Central memory CD4-positive, alpha-beta T cell (primary cell): ENCODE results near the gene MED17.

Source experiments
- DNase-seq: peaks from one replicate; pipeline ENCODE4 v3.0.0; 2022

The MED17 gene

DNA sequence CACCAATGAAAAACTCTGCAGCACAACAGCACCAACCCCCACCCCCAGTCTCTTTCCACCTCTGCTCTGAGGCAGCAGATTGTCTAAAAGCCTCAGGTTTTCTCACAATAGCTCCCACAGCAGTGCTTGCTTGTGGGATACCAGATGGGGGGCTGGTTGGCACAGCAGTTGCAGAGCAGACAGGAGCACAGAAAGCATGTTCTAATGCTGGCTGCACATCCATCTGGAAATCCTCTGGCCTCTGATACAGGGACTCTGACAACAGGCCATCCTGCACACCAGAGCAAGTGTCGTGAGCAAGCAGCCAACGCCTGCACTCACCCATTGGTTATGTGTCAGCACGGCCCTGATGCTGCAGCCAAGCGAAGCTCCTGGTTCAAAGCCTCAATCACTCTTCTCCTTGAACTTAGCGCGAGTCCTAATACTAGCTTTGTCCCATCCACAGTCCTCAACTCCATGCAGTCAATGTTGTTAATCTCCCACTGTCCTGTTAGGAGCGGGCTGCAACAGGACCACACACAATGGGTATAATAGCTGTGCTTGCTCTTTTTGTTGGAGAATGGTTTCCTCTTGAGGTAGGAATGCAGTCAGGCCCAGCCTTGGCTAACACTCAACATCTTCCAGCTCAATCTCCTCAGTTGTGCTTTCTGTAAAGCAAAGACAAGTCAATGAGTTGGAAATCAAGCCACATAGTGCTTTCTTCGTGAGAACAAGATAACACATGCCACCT lies 36.0 kb downstream of the MED17 start:
- no peak for DNase-seq

DNA sequence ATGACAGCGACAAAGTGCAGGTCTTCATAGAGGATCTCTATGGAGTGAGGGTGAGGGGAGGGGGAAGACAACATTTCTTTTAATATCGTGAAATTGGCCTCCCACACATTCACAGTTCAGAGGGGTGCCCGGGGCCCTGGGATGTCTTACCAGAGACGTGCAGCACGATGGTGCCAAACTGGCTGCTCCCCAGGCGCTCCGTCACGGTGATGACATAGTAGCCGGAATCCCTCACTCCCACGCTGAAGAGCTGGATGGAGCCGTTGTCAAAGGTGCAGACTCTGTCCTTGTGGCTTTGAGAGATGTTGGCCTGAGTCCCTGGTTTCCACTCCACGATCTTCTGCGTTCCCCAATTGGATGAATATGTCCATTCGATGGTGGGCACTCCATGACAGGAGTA lies 36.8 kb downstream of the MED17 start:
- DNase-seq: no peak

DNA sequence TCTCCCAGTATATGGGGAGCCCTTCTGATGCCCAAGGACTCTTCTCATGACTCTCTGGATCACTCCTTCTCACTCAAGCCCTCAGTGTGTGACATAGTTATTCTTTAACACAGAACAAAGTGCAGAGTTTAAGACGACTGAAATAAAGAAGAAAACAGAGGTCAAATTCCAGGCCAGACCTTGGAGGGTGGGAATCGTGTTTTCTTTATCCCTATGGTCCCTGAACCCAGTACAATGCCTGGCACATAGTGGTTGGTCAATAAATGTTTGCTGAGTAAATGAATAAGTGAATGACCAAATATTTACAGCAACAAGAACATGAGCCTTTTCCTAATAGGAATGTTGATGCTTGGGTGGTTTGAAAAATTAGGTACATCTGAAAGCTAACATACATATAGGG lies 37.5 kb downstream of the MED17 start:
- DNase-seq: no peak

DNA sequence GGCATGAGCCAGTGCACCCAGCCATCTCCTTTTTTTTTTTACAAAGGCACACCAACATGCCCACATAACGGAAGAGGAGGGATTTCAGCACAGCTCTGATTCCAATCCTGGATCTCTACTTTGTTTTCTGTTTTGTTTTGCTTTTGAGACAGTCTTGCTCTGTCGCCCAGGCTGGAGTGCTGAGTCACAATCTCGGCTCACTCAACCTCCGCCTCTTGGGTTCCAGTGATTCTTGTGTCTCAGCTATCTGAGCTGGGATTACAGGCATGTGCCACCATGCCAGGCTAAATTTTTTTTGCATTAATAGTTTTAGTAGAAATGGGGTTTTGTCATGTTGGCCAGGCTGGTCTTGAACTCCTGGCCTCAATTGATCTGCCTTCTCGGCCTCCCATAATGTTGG lies 38.3 kb downstream of the MED17 start:
- no peak for DNase-seq

DNA sequence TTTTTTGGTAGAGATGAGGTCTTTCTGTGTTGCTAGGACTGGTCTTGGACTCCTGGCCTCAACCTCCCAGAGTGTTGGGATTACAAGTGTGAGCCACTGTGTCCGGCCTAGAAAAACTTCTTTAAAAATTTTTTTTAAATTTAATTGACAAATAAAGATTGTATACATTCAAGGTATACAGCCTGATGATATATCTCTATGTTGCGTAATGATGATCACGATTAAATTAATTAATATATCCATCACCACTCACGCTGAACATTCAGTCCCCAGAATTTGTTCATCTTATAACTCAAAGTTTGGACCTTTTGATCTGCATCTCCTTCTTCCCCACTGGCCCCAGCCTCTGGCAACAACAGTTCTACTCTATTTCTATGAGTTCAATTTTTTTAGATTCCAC lies 39.1 kb downstream of the MED17 start:
- no peak for DNase-seq

DNA sequence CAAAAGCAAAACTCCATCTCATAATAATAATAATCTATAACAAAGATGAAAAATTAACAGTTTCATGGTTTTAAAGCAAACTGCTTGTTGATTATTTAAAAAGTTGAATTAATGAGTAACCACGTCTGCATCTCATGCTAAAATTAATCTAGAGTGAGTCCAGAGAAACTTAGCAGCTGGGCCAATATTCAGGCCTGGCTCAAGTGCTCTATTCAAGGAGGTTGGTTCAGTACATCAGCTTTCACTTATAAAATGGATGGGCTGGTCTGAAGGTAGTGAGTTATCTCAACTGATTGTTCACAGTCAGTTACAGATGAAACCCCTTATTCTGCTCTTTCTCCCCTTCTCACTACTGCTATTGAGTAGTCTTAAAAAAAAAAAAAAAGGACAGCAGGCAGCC lies 43.3 kb downstream of the MED17 start:
- no peak for DNase-seq

- no peak for DNase-seq
Measured at GRCh38 chr11:93829598-93829997, 45.5 kb downstream of the MED17 start.

DNA sequence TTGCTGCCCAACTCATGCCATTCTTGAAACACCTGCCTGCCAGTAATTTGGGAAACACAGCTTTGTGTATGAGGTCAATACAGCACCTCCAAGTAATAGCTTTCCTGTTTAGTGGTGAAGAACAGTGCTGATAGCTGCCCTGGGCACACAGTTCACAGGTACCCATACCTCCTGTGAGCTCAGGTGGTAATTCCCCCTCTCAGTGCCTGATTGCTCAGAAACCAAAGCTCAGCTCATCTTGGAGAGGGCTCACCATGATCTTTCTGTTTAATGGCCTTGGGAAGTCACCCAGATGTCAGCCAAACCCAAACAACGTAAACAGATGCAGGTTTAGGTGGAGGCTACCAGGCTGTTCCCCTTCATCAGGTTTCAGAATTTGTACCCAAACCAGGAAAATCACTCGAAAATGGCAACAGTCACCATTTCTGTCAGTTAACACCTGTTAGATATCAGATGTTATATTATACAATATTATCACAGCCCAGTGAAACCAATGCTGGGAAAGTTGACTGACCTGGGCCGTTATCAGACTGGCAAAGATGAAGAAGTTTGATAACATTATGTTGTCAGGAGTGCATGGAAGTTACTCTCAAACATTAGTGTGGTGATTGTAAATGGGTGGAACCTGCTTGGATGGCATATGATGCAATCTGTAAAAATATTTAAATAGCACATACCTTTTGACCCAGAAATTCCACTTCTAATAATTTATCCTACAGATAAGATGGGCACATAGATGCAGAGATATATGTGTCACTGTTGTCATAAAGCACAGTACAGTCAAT lies 47.5 kb downstream of the MED17 start:
- no peak for DNase-seq

GRCh38 chr11:93832780-93833179 lies 48.7 kb downstream of the MED17 start:
- no peak for DNase-seq

DNA sequence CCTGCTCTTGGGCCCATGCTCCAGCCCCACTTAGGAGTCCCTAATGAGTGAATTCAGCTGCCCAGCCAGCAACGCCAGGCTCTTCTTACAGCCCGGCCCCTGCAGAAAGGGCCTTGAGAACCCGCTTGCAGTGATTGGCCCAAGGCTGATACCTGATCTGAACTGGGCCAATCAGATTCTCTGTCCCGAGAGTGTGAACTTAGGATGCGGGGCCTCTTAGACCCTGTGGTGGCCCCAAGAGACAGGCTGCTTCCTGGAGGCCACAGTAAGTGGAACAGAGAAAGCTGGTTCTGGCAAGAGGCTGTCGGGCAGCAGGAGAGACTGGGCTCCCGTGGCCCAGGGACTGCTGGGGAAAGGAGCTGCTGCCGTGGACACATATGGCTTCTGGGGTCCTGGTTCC lies 54.9 kb downstream of the MED17 start:
- no peak for DNase-seq

DNA sequence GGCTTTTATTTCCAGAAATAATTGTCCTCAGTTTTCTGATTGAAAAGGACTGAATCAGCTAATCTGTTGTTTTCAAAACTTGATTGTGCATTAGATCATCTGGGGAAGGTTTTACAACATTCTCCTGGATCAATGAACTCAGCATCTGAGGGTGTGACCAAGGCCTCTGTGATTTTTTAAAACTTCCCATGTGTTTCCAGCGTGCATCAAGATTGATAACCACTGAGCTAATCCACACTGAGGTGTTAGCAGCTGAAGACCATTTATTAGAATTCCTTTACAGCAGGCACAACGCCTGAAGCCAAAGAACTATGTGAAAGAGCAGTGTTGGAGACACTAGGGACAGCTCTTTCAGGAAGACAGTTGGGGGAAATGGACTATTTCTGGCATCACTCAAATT lies 56.1 kb downstream of the MED17 start:
- no peak for DNase-seq

- DNase-seq: no peak
Measured at GRCh38 chr11:93840981-93841380, 56.9 kb downstream of the MED17 start.

DNA sequence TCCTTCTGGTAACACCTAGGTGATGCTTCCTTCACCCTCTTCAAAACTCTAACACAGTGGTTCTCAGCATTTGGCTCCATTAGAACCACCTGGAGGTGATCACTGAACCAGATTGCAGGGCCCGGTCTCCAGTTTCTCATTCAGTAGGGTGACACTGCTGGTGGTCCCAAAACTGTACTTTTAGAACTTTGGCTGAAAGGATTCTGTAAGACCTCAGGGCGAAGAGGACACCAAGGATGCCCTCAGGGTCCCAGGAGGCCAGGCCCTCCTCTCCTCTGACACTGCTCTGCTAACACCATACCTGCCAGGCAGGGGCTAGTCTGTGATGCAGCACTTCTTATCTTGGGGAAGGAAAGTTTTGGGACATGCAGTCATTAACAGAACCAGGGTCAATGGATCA lies 57.4 kb downstream of the MED17 start:
- DNase-seq: no peak

GRCh38 chr11:93842034-93842433 lies 58.0 kb downstream of the MED17 start:
- no peak for DNase-seq

DNA sequence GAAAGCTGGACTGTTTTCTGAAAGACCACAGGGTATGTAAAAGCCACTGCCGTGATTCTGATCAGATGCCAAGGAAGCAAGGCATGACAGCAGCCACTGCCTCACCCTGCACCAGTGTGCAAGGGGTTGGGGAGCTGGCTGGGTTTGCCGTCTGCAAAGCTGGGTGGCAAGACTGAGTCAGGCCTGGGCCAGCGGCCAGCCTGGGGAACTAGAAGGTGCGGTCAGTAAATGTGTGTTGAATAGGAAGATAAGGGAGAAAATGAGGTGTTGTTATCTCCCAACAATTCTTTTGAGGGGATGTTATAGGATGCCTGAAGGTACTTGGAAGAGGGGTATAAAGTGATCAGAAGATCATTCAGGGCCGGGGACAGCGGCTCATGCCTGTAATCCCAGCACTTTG lies 58.4 kb downstream of the MED17 start:
- DNase-seq: no peak

DNA sequence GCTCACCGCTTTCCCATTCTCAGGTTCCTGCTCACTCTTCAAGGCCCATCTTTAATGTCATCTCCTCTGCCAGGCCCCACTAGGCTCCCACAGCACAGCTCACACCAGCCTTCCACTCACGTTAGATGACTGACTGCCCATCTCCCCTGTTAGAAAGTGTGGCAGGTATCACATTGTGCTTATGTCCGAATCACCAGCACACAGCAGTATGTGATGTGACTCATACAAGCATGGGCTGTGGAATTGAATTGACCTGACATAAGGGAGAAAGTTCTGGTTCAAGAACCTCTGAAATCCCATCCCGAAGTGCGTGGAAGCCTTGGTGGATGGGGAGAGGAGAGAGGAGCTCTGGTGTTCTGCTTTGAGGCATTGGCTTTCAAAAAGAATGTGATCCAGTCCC lies 59.8 kb downstream of the MED17 start:
- DNase-seq: no peak

- no peak for DNase-seq
Measured at GRCh38 chr11:93844568-93844967, 60.5 kb downstream of the MED17 start.

GRCh38 chr11:93845181-93846092 lies 61.4 kb downstream of the MED17 start:
- DNase-seq: no peak

DNA sequence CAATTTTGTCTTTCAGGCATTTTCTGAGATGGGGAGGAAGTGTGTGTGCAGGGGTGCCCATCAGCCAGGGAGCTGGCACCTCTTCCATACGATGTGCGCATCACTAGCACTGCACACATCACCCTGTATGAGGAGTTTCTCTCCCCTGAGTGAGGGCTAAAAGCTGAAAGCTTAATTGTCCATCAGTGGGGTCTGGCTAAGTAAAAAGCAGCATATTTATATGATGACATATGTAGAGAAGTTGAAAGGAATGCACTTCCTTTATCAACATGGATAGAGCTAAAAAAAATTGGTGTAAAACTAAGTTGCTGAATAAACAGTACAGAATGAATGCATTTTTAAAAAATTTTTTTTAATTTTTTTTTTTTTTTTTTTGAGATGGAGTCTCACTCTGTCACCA lies 62.3 kb downstream of the MED17 start:
- DNase-seq: no peak

- no peak for DNase-seq
Measured at GRCh38 chr11:93849201-93849600, 65.1 kb downstream of the MED17 start.

- DNase-seq: no peak
Measured at GRCh38 chr11:93849751-93850593, 65.9 kb downstream of the MED17 start.

DNA sequence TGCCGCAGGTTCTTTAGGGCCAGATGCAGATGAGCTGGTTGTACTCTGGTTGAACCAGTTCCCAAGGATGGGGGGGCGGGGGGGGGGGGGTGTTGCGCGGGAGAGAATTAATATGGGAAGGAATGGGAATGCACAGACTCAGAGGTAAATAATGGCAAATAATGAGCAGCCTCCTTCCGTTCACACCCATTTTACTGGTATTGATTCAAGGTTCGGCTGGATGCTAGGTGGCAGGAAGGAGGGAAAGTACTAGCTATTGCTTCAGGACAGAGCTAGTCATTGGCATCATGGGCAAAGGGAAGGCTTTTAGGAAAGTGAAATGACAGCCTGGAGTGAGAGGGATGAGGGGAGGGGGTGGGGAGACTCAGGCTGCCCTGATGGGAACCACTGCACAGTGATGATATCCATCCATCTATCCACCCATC lies 66.5 kb downstream of the MED17 start, which contains the start of gene VSTM5:
Gene VSTM5, minus strand, starts transcription at position 25 of the 425 bp plus-strand sequence. CDS start 116 bp downstream, outside the sequence.
- DNase-seq: no peak
